Measurements from ENCODE around the gene DUSP10.

DNA sequence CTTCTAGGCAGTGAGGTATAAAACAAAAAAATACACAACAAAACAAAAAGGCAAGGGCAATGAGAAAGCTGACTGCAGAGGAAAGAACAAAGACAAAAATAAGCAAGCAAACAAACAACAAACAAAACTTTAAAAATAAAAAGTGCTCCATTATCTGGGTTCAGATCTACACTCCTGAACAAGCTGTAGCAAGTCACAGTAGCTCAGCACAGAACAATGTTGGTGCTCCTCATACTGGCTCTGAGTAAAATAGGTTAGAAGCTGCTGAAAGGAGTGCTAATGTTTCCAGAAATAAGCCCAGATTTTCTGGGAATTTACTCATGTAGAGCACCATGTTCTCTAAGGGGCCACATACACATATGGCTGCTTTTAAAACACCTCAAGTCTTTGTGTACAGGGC is 16.6 kb upstream of the DUSP10 start:
- TF ChIP-seq POLR2A (IDR thresholded peaks at IDR 0.05), result no peak
- TF ChIP-seq, protein P1, sequence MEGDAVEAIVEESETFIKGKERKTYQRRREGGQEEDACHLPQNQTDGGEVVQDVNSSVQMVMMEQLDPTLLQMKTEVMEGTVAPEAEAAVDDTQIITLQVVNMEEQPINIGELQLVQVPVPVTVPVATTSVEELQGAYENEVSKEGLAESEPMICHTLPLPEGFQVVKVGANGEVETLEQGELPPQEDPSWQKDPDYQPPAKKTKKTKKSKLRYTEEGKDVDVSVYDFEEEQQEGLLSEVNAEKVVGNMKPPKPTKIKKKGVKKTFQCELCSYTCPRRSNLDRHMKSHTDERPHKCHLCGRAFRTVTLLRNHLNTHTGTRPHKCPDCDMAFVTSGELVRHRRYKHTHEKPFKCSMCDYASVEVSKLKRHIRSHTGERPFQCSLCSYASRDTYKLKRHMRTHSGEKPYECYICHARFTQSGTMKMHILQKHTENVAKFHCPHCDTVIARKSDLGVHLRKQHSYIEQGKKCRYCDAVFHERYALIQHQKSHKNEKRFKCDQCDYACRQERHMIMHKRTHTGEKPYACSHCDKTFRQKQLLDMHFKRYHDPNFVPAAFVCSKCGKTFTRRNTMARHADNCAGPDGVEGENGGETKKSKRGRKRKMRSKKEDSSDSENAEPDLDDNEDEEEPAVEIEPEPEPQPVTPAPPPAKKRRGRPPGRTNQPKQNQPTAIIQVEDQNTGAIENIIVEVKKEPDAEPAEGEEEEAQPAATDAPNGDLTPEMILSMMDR (IDR thresholded peaks at IDR 0.05 in 4 of 5, conservative IDR thresholded peaks at IDR 0.05 in 1 of 5), result no peak
